GM10847 (cell line): ENCODE measurements around the gene ARMC5.

Experiments used
- POLR2A ChIP-seq: IDR thresholded peaks from 2 replicates; pipeline ENCODE4 v1.6.1; 2011; ENCODE audit not compliant: insufficient read length; ENCODE audit errors: extremely low read depth

ARMC5 gene, protein sequence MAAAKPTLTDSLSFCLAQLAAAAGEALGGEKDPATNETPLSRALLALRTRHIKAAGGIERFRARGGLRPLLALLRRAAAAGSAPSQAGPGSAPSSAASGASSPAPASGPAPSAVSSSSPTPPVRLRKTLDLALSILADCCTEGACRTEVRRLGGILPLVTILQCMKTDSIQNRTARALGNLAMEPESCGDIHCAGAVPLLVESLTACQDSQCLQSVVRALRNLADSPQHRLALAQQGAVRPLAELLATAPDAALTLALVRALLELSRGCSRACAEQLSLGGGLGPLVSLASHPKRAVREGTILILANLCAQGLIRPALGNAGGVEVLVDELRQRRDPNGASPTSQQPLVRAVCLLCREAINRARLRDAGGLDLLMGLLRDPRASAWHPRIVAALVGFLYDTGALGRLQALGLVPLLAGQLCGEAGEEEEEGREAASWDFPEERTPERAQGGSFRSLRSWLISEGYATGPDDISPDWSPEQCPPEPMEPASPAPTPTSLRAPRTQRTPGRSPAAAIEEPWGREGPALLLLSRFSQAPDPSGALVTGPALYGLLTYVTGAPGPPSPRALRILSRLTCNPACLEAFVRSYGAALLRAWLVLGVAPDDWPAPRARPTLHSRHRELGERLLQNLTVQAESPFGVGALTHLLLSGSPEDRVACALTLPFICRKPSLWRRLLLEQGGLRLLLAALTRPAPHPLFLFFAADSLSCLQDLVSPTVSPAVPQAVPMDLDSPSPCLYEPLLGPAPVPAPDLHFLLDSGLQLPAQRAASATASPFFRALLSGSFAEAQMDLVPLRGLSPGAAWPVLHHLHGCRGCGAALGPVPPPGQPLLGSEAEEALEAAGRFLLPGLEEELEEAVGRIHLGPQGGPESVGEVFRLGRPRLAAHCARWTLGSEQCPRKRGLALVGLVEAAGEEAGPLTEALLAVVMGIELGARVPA

DNA sequence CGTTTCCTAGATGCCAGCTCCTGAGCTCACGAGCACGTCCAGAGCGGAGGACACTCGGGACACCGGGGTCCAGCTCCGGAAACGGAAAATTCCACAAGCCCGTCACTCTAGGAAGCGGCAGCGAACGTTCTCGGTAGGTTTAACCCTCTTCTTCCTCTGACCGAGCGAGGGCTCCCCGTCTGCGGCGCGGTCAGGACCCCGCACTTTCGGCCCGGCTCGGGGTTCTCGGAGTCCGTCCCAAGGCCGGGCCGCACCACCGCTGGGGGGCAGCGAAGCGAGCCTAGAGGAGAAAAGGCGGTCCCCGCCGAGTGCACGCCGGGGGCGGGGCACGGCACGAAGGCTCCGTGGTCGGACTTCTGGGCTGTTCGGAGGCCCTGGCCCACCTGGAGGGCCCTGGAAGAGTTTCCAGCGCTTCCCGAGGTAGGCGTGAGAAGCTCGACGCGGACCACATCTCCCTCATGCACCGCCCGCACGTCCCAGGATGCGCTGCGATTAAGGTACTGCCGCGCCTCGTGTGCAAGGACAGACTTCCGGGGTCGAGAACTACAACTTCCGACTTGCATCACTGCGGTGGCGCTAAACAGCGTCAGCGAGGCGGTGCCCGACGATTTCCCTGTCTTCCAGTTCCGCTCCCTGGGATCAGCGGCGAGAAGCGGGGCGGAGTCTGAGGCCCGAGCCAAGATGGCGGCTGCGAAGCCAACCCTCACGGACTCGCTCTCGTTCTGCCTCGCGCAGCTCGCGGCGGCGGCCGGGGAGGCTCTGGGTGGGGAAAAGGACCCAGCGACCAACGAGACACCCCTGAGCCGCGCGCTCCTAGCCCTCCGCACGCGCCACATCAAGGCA, at the start of gene ARMC5:
ARMC5 (plus strand) TSS at position 658 of the 843 bp plus-strand sequence; CDS start at position 682, 24 bp downstream.
- peak; percentile 75 for TF ChIP-seq POLR2A

DNA sequence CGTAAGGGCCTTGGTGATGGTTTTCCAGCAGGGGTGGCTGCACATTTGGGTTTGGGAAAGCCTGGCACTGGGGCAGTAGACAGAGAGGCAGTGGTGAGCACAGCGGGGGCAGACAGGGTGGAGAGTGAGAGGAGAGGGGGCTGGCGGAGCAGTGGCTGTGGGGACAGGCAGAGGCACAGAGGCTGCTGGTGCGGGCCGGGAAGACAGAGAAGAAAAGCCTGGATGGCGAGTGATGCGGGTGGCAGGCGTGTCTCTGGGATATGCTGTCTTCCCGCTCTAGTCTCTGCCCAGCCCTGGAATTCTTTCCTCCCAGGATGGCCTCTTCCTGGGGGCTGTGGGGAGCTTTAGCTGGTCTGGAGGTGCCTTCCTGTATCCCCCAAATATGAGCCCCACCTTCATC, 49.2 kb upstream of the ARMC5 start:
- TF ChIP-seq POLR2A, result no peak

DNA sequence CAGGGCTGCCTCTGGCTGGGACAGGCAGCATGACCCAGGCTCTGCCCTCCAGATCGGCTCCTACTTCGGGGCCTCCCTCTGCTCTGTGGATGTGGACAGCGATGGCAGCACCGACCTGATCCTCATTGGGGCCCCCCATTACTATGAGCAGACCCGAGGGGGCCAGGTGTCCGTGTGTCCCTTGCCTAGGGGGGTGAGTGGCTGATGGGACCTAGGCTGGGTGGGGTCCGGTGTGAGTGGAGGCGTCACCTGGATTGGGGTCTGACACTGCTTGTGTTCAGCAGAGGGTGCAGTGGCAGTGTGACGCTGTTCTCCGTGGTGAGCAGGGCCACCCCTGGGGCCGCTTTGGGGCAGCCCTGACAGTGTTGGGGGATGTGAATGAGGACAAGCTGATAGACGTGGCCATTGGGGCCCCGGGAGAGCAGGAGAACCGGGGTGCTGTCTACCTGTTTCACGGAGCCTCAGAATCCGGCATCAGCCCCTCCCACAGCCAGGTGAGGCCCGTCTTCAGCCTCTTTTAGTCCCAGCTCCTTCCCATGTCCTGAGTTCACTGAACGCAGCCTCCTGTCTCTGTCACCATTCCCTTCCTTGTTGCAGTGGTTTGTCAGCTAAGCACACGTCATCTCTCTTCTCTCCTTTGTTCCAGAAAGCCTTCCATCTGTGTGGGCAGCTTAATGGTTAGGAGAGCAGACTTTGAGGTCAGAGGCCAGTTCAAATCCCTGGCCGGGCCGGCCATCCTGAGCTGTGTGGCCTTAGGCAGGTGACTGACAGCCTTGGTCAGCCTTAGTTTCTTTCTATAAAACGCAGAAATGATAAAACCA, 48.1 kb upstream of the ARMC5 start:
- no peak for TF ChIP-seq POLR2A

DNA sequence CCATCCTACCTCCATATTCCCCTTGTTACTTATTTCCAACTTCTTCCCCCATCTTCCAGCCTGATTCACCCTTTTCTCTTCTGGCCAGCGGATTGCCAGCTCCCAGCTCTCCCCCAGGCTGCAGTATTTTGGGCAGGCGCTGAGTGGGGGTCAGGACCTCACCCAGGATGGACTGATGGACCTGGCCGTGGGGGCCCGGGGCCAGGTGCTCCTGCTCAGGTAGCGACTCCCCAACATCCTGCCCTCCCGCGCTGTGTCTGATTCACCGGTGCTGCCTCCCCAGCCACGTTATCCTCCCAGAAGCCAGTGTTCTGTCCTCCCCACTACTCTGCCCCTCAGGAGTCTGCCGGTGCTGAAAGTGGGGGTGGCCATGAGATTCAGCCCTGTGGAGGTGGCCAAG, 46.6 kb upstream of the ARMC5 start:
- no peak for TF ChIP-seq POLR2A

DNA sequence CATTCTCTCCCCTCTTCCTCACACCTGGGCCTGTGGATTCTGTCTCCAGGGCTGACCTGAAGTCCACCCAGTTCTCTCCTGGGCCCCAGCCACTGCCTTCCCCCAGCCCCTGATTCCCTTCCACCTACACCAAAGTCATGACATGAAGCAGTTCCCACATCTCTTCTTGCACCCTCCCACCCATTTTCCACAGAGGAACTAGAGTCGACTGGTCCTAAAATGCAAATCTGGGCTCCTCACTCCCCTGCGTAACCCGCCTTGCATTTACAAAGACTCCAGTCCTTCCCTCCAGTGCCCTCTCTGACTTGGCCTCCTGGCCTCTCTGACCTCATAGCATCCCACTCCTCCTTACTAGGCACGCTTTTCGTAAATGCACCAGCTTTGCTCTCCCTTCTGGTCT, 45.9 kb upstream of the ARMC5 start:
- no peak for TF ChIP-seq POLR2A

DNA sequence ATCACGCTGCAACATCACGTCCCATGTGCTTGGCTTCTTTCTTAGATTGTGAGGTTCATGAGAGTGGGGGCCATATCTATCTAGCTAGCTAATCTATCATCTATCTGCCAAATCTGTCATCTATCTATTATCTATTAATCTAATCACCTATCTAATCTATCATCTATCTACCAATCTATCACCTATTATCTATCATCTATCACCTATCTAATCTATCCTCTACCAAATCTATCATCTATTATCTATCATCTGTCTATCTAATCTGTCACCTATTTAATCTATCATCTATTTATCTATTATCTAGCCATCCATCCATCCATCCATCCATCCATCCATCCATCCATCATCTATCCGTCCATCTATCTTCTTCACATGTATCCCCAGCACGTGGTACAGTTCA, 45.4 kb upstream of the ARMC5 start:
- TF ChIP-seq POLR2A, result no peak

DNA sequence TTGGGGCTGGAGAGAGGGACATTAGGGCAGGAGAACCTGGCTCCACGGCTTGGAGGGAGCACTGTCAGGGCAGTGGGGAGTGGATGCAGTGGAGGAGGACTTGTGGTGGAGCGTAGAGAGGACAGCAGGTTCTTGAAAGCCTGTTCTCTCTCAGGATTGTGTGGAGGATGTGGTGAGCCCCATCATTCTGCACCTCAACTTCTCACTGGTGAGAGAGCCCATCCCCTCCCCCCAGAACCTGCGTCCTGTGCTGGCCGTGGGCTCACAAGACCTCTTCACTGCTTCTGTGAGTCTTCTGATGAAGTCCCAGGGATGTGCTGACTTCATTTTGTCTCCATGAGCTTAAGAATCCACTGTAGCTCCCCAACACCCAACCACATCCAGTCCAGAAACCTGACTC, 44.6 kb upstream of the ARMC5 start:
- TF ChIP-seq POLR2A, result no peak

DNA sequence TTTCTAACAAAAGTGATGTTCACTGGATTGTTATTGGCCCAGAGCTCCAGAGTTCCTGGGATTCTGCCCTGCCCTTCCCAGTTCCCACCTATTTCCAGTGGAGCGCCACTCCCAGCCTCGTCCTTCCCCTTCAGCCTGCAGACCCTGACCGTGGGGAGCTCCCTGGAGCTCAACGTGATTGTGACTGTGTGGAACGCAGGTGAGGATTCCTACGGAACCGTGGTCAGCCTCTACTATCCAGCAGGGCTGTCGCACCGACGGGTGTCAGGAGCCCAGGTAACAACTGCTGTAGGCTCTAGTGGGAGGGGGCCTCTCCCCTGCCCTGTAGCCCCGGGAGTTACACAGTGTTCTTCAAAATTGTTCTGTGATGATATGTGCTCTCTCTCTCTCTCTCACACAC, 42.9 kb upstream of the ARMC5 start:
- no peak for TF ChIP-seq POLR2A

DNA sequence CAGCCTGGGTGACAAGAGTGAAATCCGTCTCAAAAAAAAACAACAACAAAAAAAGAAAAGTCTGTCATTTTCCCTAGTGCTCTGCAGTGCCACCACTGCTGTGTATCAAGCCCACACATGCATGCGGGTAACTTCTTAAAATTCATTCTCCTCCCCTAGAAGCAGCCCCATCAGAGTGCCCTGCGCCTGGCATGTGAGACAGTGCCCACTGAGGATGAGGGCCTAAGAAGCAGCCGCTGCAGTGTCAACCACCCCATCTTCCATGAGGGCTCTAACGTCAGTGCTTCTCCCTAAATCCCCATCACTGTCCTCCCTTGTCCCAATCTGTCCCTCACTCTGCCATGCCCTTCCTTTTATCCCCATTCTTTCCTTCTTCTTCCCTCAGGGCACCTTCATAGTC, 41.4 kb upstream of the ARMC5 start:
- TF ChIP-seq POLR2A, result no peak

DNA sequence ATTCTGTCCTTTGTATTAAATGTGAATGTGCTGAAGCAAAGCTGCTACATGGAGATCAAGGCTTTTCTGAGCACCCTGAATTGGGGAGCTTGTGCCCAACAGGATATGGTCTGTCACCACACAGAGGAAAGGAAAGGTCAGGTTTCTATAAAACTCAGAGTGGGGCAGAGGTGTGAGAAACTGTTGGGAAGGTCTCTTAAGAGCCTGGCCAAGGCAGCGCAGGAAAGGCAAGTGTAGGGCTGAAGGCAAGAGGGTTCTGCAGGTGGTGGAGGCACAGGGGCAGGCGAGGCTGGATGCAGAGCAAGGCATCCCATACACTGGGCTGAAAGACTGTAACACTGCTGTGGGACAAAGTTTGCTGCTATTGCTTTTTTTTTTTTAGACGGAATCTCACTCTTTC, 39.3 kb upstream of the ARMC5 start:
- no peak for TF ChIP-seq POLR2A

DNA sequence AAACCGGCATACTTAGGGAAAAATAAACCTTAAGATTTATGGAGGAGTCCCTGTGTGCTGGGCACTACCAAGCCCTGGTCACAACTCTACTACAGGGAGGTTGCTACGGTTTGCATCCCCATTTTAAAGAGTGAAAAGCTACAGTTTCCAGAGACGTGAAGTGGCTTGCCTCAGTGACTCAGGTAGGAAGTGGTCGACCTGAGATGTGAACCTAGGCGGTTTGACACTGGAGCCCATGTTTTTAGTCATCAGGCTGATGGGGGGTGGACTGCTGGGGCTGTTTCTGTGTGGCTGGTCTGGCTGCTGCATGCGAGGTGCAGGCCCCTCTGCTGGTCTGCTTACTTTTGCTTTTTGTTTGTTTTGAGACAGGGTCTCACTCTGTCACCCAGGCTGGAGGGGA, 37.7 kb upstream of the ARMC5 start:
- no peak for TF ChIP-seq POLR2A

DNA sequence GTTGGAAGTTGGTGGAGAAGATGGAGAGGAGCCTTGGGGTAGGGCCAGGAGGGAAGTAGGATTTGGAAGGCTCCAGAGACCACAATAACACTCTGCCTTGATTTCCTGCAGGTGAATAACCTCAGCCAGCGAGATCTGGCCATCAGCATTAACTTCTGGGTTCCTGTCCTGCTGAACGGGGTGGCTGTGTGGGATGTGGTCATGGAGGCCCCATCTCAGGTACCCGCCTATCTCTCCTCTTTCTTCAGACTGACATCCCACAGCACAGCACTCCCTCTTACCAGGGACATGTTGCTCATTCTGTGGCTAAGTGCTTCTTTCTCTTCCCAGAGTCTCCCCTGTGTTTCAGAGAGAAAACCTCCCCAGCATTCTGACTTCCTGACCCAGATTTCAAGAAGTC, 36.1 kb upstream of the ARMC5 start:
- no peak for TF ChIP-seq POLR2A

DNA sequence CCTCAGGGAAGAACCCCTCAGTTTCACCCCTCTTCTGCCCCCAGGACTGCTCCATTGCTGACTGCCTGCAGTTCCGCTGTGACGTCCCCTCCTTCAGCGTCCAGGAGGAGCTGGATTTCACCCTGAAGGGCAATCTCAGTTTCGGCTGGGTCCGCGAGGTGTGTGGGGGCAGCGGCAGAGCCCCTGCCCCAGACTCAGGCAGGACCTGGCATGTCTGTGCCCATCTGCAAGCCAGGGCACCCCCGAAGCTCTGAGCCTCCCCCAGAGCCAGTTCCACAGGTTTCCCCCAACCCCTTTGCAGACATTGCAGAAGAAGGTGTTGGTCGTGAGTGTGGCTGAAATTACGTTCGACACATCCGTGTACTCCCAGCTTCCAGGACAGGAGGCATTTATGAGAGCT, 35.5 kb upstream of the ARMC5 start:
- TF ChIP-seq POLR2A, result no peak

DNA sequence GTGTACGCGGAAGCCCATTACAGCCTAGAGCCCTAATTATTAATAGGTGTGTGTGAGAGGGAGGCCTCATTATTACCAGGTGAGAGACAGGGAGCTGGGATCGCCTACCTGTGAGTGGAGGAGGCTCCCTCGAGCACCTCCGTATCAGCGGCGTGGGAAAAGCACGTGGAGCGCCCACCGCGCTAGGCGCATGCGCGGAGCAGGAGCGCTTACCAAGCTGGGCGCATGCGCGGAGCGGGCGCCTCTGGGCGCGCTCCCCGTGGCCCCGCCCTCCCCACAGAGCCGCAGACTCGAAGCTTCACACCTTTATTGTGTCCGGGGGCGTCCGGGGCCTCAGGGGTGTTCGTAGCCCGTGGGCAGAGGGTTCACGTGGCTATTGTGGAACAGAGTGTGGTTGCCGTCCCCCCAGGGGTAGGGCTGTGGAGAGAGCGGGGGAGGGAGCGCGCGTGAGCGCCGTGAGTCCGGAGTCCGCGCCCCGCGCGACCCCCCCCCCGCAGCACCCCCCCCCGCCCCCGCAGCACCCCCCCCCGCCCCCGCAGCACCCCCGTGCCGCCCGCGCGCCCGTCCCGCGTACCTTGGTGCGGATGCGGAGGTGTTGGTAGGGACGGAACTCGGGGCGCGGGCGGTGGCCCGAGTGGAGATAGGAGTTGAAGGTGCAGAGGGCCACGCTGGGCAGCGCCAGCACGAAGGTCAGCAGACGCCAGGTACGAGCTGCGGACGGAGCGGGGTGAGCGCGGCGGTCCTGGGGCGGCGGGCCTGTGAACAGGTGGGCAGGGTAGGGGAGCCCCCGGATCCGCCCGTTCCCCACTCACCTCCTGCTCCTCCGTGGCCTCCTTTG, 31.6 kb upstream of the ARMC5 start:
- no peak for TF ChIP-seq POLR2A

DNA sequence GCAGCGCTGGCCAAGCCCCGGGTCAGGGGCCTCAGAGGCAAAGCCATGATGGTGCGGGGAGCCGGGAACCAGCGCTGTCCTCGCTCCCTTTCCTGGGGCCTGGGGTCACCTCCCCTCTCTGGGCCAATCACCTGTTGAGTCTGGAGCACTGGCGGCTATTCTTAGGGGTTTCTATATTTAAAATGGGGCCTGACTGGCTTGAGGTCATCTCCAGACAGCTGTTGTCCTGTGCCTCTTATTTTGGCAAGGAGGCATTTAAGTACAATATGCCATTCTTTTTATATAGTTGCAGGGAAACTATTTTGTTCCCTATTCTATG, 31.1 kb upstream of the ARMC5 start, which contains the start of gene COX6A2:
COX6A2 (minus strand) TSS at position 82 of the 319 bp plus-strand sequence; CDS start at position 47, 35 bp downstream.
- no peak for TF ChIP-seq POLR2A
